Prostate gland (tissue), 2 donors: ENCODE results near the gene RSRC1.

Experiments
- CTCF ChIP-seq, 4 experiments: fragments of 200-600 bp in 2 of 4; fragments of 450-650 bp in 2 of 4; sonication (generic) in 2 of 4; IDR thresholded peaks; 1 replicate in 3 of 4; 2 replicates in 1 of 4; pipeline ENCODE4 v1.5.1; 2016 to 2019; ENCODE audit warnings: antibody characterized with exemption in 4 of 4, mild to moderate bottlenecking in 2 of 4, moderate library complexity in 2 of 4
- POLR2A ChIP-seq: fragments of 450-650 bp; IDR thresholded peaks from one replicate; pipeline ENCODE4 v1.6.1; 2016; ENCODE audit warnings: antibody characterized with exemption, mild to moderate bottlenecking

DNA sequence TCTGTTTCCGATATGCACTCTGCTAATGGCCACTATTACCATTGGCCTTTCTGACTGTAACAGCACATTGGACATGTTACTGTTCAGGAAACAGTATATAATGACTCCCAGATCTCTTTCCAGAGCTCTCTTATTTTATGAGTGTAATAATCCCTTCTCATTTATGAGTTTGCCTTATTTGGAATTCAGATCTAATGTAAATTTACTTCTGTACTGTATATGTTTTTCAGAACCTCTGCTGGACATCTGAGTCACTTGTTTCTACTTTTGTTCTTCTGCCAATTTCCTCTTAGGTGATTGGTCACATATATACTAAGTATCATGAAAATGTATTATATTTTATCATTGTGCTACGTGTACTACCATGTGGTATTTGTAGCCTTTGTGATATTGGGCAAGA lies 30.5 kb downstream of the RSRC1 start:
- TF ChIP-seq CTCF (IDR thresholded peaks at IDR 0.05) (no peak), POLR2A (no peak)
